Stimulated activated CD8-positive, alpha-beta memory T cell treated with anti-CD3 and anti-CD28 coated beads, Interleukin-15, amount 100 ng/mL, for 4 hours (primary cell): ENCODE measurements around the gene EVC2.

Experiments
- DNase-seq, 2 donors: peaks; one replicate each; pipeline ENCODE4 v3.0.0-alpha.2; 2020; ENCODE audit warnings: low read depth in 2 of 2

EVC2 gene

DNA sequence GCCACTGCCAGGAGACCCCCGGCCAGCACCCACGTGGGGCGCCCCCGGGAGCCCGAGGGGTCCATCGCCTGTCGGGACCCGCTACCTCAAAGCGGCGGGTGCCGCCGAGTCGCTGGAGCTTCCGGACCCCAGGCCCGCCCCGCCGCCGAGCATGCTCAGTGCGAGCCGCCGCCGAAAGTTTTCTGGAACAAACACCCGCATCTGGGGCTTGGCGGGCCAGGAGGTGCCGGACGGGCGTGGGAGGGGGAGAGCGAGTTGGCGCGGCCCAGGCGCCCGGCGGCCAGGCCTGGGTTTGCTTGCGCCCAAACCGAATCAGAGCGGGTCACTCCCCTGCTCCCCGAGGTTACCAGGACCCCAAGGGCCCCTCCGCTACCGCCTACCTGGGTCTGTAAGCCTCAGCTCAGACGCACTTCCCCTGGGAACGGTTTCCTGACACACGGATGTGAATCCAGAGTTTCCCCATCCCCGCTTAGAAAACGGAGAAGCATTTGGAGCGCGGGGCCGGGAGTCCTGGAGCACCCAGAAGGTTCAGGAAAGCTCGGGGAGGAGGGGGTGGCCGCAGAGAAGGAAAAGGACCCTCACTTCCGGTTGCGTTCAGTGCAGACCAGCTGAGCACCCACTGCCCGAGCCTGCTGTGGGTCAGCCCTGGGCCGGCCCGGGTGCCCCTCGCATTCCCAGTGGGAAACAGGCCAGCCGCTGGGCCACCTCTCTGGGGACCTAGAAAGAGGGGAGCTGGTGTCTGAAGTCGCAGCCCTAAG is at the start of gene EVC2:
Gene EVC2, minus strand, starts transcription at position 111 of the 758 bp plus-strand sequence. Its CDS starts 46 bp downstream, at position 65.
- DNase-seq: peak in 1 of 2 donors; percentile 10

GRCh38 chr4:5757954-5758353 is 49.6 kb upstream of the EVC2 start:
- no peak for DNase-seq

GRCh38 chr4:5757536-5757935 is 49.2 kb upstream of the EVC2 start:
- no peak for DNase-seq

DNA sequence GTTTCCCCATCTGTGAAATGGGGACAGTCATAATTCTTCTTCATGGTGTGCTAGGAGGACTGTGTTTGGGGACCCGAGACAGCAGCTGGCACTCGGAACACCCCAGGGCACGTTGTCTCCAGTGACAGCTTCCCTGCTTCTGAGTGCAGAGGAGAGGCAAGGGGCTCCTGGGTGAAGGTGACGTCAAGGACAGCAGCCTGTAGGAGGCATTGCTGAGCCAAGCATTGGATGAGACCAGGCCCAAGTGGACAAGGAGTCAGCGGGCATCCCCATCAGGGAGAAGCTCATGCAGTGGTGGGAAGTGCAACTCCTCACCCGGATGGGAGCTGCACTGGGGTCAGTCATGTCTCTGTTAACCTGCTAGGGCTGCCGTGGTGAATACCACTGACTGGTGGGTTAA is 48.7 kb upstream of the EVC2 start:
- DNase-seq: no peak

- no peak for DNase-seq
Observed at GRCh38 chr4:5756271-5756670, 47.9 kb upstream of the EVC2 start.

DNA sequence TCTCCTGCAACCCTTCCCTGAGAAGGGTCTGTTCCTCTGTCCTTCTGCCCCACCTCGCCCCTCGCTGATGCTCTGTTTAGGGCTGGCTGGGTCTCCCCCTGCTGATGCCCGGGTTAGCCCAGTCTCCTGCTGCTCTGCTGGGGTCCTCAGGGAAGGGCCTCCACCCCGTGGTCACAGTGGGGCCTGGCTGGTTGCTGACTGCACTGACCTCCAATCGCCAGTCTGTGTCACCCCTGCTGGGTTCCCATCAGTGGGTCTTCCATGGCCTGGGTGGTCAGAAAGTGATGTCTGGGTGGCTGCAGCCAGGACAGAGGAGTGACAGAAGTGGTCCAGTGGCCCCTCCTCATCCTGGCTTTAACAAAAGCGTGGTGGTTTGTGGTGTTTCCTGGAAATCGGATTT is 47.3 kb upstream of the EVC2 start:
- no peak for DNase-seq

DNA sequence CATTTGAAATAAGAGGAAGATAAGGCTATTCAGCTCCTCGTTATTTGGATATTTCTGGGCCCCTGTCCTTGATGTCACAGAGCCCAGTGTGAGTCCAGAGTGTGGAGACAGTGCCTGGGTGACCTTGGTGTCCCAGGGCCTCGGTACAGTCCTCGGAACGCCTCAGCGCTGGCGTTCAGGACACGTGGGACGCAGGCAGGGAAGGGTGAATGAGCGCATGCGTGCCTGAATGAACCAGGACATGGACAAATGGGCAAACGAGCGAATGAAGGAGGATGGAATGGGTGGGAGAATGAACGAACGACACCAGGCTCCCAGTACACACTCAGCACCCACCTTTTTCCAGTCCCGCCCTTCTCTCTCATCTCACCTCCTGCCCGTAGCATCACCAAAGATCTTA is 46.8 kb upstream of the EVC2 start:
- DNase-seq: no peak

DNA sequence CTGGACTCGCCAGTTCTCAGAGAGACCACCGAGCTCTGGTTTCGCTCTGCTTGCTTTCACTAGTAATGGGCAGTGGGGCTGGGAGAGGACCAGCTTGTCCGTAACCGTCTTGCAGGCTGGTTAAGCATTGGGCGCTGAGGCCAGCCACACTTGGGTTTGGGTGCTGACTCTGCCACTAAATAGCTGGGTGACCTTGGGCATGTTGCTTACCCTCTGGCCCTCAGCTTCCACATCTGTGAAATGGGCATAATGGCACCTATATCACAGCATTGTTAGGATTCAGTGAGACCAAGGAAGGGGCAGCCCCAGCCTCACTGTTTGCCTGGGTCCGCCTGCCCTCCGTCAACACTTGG is 46.1 kb upstream of the EVC2 start:
- DNase-seq: no peak

DNA sequence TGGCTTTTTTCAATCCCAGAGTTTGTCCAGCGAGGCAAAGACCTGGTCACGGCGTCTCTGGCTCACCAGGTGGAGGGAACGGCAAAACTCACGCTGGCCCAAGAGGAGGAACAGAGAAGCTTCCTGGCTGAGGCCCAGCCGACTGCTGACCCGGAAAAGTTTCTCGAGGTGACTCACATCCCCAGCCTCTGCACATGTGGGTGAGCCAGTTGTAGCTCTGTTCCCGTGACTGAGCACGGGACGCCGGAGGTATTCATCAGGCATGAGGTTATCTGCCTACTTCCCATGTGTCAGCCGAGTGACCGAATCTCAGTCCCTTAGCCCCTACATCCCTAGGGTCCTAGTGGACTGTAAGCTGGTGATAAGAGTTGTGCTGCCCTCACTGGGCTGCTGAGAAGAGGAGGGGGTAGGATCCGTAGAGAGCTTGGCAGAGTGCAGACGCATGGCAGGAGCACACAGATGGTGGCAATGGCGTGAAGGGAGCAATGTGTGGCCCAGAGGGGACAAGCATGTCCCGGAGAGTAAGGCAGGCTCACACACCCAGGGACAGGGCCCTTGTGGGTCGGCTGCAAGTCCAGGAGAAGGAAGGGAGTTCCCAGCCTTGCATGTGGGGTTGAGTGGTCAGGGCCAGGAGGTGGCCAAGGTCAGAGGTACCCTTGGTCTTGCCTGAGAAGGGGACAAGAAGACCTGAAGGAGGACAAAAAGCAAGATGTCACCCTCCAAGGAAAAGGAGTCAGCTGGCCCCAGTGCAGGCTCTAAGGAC is 45.6 kb upstream of the EVC2 start:
- DNase-seq: no peak

- no peak for DNase-seq
Observed at GRCh38 chr4:5753366-5753765, 45.0 kb upstream of the EVC2 start.

- DNase-seq: no peak
Observed at GRCh38 chr4:5752376-5753184, 44.2 kb upstream of the EVC2 start.

- no peak for DNase-seq
Observed at GRCh38 chr4:5751666-5752375, 43.5 kb upstream of the EVC2 start.

DNA sequence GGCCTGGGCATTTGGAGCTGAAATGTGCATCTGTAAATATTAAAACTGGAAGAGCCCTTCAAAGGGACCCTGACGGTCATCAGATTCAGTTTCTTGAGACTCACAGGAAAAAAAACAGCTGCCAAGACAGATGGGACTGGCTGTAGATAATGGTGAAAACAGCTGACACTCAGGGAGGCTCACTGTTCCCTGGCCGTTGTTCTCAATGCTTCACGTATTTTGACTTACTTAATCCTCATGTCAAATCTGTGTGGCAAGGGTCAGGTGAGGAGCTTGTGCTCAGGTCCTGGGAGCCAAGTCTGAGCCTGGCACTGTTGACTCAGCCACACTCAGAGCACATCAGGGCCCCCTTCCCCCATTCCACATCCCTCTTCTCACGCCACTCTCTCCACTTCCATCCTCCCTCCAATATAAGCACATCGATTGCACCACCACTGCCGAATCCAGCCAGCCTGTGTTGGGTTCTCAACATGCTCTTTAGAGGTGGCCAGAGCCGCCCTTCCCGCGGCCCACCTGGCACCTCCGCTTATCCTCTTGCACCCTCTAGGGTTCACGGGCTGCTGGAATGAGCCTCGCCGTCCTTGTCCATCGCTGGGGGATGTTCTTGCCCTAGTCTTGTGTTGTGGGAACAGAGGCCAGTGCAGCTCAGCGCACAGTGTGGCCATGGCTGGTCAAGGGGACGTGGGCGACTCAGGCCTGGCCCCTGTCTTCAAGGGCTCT is 42.7 kb upstream of the EVC2 start:
- DNase-seq: no peak

DNA sequence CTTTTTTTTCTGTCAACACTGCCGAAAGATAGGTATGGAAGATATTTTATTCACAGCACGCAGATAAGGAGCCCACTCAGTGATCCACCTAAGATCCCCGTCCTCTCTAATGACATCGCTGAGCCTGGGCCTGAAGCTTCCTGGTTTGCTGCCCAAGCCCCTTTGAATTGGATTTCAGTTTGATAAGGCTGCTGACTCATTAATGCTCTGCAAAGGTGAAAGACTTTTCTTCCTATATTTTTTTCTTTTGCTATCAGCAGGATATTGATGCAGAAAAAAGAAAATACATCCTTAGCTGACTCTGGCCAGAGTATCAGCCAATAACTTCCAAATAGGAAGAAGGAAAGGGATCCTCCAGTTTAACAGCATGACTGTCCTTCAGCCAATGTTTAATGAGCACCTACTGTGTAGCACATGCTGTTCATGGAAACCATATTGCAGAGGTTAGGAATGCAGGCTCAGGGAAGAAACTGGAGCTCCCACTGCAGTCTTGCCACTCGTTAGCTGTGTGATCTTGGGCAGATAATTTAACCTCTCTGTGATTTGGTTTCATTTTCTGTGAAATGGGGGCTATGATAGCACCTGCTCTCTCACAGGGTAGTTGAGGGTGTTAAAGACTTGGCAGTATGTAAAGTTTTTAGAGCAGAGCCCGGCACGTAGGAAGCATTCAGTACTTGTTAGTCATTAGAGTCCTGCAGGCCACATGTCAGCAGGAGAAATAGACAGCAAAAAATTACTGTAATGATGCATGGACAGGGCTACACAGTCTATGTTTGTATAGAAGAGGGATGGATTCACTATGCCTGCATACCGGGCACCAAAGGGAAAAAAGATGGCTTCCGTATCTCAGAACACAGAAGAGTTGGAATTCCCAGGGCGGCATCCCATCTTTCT is 41.9 kb upstream of the EVC2 start:
- no peak for DNase-seq

- DNase-seq: no peak
Observed at GRCh38 chr4:5749568-5749967, 41.2 kb upstream of the EVC2 start.

- no peak for DNase-seq
Observed at GRCh38 chr4:5747738-5748375, 39.5 kb upstream of the EVC2 start.

- no peak for DNase-seq
Observed at GRCh38 chr4:5746829-5747737, 38.7 kb upstream of the EVC2 start.

GRCh38 chr4:5746250-5746649 is 37.9 kb upstream of the EVC2 start:
- DNase-seq: no peak

- DNase-seq: no peak
Observed at GRCh38 chr4:5742968-5743367, 34.6 kb upstream of the EVC2 start.
